ENCODE results near the gene C1QTNF6. TPM values are rescaled to one million over a fixed set of nuclear protein-coding genes. Genes with fewer than 3 reads are reported as not detected.

The C1QTNF6 gene
- total RNA-seq, 1 donor from 2014 or later = 3.8 TPM

- DNase-seq (ENCODE audit: low read depth) = no peak
Measured at GRCh38 chr22:37164505-37164887, 23.6 kb downstream of the C1QTNF6 start.

GRCh38 chr22:37163575-37164504 lies 24.2 kb downstream of the C1QTNF6 start:
- DNase-seq (ENCODE audit: low read depth) = no peak

GRCh38 chr22:37163096-37163489 lies 25.0 kb downstream of the C1QTNF6 start:
- DNase-seq (ENCODE audit: low read depth) = no peak

- no peak for DNase-seq (ENCODE audit: low read depth)
Measured at GRCh38 chr22:37162221-37163095, 25.6 kb downstream of the C1QTNF6 start.

- no peak for DNase-seq (ENCODE audit: low read depth)
Measured at GRCh38 chr22:37161443-37161842, 26.6 kb downstream of the C1QTNF6 start.

GRCh38 chr22:37160027-37160426 lies 28.0 kb downstream of the C1QTNF6 start:
- DNase-seq (ENCODE audit: low read depth) = no peak

- no peak for DNase-seq (ENCODE audit: low read depth)
Measured at GRCh38 chr22:37158963-37159290, 29.1 kb downstream of the C1QTNF6 start.

GRCh38 chr22:37157516-37158285 lies 30.3 kb downstream of the C1QTNF6 start:
- DNase-seq (ENCODE audit: low read depth) = no peak

- DNase-seq (ENCODE audit: low read depth) = no peak
Measured at GRCh38 chr22:37156686-37157435, 31.2 kb downstream of the C1QTNF6 start.

- DNase-seq (ENCODE audit: low read depth) = no peak
Measured at GRCh38 chr22:37155971-37156370, 32.1 kb downstream of the C1QTNF6 start.

- DNase-seq (ENCODE audit: low read depth) = no peak
Measured at GRCh38 chr22:37154925-37155712, 32.9 kb downstream of the C1QTNF6 start.

GRCh38 chr22:37153901-37154300 lies 34.1 kb downstream of the C1QTNF6 start:
- DNase-seq (ENCODE audit: low read depth) = no peak

GRCh38 chr22:37151401-37151800 lies 36.6 kb downstream of the C1QTNF6 start:
- DNase-seq (ENCODE audit: low read depth) = no peak

GRCh38 chr22:37150701-37151100 lies 37.3 kb downstream of the C1QTNF6 start:
- no peak for DNase-seq (ENCODE audit: low read depth)

- DNase-seq (ENCODE audit: low read depth) = no peak
Measured at GRCh38 chr22:37148742-37149665, 39.0 kb downstream of the C1QTNF6 start.

- DNase-seq (ENCODE audit: low read depth) = no peak
Measured at GRCh38 chr22:37148031-37148651, 39.9 kb downstream of the C1QTNF6 start.

- DNase-seq (ENCODE audit: low read depth) = no peak
Measured at GRCh38 chr22:37147186-37147990, 40.7 kb downstream of the C1QTNF6 start.
